Activated T-cell treated with anti-CD3 and anti-CD28 coated beads for 48 hours (primary cell): ENCODE data around the gene RAD21L1.

Experiments used
- DNase-seq: peaks from one replicate; pipeline ENCODE4 v3.0.0-alpha.2; 2020; ENCODE audit warnings: low read depth

The RAD21L1 gene

DNA sequence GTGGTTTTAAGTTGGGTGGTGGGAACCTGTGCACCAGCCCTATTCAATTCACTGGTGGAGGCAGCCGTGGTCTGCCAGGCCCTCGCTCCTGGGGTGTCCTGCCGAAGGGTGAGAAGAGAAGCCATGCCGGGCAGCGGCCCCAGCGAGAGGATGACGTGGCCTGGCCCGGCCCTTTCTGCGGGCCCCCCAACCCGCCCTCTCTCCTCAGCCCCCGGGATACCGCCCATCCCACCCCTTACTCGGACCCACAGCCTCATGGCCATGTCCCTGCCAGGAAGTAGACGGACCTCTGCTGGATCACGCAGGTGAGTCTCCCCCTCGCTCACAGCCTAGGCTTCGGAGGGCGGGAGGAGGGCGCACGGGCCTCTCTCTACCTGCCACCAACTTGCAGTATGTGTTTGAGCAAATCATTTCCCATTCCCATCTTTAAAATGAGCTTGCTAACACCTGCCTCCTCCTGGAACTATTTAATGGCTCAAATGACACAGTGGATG lies 70.3 kb downstream of the RAD21L1 start:
- no peak for DNase-seq

DNA sequence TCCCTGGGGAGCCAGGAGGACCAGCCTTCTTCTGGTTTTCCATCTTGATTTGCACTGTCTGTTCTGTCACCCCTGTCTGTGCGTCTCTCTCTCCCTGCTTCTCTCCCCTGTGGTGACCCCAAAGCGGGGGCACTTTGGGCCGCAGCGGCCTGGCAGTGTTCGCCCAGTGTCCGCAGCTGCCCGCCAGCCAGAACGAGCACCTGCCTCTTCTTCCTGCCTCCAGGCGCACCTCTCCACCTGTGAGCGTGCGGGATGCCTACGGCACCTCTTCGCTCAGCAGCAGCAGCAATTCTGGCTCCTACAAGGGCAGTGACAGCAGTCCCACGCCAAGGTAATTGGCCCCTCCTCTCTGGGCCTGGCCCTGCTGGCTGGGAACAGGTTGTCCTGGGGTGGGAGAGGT lies 71.1 kb downstream of the RAD21L1 start:
- DNase-seq: no peak

DNA sequence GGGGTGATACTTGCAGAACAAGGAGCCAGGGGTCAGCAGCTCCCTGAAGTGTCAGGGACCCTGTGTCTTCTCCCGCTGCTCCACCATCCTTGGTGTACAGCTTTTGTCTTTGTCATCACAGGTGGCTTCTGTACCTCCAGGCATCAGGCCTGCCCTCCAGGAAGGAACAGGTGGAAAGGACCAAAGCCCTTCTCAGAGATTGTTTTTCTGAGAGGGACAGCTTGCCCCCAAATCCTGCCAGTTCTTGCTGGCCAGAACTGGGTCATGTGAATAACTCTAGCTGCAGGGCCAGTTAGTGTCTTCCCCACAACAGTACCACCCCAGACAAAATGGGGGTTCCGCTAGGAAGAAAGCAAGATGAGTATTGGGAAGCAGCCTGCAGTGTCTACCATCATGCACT lies 71.6 kb downstream of the RAD21L1 start:
- no peak for DNase-seq

DNA sequence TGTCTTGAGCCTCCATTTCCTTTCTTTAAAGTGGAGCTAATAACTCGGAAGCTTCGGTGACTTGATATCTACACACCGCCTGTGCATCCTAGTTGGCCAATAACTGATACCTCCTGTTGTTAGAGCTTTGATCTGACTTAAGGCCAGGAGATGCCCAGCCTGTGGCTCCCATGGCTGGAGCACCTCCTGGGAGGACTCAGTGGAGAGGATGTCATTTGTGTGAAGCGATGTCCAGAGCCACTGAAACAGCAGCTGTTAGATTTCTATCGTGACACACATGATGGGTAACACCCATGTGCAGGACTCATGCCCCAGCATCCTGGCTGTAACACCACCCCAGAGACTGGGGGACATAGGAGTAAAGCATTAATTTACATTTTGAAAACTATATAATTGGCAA lies 72.3 kb downstream of the RAD21L1 start:
- DNase-seq: no peak

DNA sequence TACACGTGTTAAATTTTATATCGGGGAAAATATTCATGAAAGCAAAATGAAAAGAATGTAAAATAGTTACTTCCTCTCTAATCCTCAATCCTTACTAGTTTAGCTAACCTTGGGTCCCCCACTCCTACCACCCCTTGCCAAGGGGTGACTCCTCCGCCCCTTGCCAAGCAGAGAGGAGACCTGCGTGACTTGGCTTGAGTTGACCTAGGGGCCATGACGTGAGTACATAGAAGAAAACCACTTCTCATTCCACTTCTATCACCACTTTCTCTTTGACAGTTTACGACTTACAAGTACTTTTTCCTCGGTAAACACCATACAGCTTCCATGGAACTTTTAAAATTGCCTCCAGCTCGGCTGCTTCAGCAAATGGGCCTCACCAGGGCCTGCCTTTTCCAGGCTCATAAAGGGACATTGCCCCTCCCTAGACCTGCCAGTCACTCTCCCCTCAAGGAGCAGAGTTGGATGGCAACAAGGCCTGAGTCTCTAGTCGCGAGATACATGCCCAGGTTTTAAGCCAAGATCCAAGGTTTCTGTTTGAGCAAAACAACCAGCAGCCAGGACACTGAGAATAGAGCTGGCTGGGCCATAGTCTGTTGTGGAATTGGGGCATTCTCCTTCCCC lies 73.2 kb downstream of the RAD21L1 start:
- DNase-seq: no peak

DNA sequence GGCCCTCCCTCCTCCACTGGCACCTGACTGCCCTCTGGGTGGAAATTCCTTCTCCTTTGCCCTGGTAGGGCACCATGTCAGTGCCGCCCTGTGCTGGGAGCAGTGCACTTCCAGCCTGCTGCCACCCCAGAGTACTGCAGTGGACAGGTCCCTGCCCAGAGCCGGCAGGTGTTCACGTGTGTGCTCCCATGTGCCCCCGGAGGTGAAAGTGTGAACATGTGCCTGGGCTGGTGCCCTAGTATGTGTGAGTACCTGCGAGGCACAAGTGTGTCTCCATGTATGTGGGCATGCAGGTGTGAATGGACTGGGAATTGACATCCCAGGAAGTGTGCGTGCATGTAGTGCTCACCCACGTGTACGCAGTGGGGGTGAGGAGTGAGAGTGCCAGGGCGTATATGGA lies 73.7 kb downstream of the RAD21L1 start:
- DNase-seq: peak; percentile 27

DNA sequence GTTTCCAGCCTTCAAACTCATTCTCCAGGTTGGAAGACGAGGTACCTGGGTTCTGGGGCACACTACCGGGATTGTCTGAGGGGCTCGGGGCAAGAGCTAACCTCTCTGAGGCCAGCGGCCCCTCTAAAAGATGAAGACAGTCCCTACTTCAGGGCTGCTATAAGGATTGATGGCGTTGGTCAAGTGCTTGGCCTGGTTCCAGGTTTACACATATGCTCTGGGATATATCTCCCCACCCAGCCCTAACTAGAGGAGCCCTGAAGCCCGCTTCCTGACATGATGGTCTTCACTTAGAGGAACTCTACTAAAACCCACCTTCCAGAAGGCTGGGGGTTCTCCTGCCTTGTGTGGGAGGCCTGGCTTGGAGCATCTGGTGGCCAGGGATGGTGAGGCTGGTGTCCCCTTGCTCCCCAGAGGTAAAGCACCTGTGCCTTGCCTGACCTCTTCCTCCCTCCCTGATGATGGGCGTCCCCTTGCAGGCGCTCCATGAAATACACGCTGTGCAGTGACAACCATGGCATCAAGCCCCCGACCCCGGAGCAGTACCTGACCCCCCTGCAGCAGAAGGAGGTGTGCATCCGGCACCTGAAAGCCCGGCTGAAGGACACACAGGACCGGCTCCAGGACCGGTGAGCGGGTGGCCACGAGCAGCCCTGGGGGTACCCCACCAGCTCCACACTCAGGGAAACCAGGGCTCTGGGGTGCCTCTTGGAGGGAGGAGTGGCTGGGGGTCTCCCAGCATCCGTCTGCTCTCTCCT lies 74.4 kb downstream of the RAD21L1 start:
- DNase-seq: no peak

DNA sequence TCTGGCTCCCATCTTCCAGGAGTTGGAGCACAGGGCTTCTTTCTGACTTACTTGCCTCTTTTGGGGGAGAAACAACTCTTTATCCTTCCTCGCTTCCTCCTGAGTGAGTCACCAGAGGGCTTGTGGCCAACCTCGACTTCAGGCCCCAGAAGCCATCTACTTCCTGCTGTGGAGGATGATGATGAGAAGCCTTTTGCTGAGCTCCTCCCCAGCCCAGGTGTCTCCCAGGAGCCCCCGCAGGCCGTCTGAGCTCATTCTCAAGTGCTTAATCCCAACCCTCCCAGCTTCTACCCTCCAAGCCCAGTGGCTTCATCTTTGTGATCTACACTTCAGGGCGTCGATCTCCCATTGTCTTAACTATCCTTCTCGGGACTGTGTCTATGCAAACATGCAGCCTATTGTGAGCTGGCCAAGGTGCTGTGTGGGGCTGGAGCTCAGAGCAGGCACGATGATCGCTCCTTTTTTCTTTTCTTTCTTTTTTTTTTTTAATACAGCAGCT lies 75.2 kb downstream of the RAD21L1 start:
- peak; percentile 50 for DNase-seq

DNA sequence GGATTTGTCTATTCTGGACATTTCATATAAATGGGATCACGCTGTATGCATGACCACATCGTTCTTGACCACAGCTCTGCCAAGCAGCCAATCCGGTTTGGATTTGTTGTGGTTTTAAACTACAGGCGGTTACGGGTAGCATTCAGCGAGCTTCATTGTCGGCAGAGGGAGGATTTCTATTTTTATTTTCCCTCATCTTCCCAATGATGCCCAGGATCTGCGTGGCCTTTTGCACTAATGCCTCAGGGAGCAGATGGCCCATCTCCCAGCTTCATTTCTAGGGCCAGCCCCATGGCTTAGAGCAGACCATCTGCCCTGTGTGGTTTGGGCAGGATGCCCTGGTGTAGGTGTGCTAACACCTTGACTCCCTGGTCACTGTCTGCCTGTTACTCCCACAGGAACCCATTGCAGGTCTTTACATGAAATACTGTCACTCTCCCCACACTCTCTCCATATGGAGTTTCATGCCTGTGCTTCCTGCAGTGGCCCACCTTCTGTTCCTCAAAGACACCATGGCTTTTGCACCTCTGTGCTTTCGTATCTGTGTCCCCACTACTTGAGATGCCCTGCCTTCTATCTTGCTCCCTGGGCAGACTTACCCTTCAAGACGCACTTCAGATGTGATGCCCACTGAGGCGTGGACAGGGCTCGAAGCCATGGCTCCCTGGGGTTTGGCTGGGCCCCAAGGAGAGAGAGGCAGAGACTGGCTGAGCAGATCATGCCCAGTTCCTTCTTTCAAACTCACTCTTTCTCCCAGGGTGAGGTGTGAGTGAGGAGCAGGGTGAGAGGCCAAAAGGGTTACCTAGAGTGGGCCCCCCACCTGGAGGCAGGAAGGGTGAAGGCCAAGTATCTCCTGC lies 77.1 kb downstream of the RAD21L1 start:
- no peak for DNase-seq

DNA sequence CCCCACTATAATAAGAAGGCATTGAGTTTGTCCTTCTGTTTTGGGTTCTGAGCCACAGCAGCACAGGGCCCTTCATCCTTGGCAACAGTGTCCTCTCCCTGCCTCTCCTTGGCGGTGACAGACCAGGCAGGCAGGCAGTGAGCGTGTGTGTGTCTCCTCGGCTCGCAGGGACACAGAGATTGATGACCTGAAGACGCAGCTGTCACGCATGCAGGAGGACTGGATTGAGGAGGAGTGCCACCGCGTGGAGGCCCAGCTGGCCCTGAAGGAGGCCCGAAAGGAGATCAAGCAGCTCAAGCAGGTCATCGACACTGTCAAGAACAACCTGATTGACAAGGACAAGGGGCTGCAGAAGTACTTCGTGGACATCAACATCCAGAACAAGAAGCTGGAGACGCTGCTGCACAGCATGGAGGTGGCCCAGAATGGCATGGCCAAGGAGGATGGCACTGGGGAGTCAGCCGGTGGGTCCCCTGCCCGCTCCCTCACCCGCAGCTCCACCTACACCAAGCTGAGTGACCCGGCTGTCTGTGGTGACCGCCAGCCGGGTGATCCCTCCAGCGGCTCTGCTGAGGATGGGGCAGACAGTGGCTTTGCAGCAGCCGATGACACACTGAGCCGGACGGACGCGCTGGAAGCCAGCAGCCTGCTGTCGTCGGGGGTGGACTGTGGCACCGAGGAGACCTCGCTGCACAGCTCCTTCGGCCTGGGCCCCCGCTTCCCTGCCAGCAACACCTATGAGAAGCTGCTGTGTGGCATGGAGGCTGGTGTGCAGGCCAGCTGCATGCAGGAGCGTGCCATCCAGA lies 79.1 kb downstream of the RAD21L1 start:
- DNase-seq: no peak
